Hepatocyte (in vitro differentiated cells): Measurements from ENCODE around the gene NKAPL.

Experiments
- EZH2 ChIP-seq: fragments of 200-600 bp; sonication (generic); IDR thresholded peaks from 2 replicates; pipeline ENCODE4 v1.6.1; 2016; ENCODE audit warnings: antibody characterized with exemption, mild to moderate bottlenecking, borderline replicate concordance
- TF ChIP-seq, protein P1 (sequence below): fragments of 200-600 bp; sonication (generic); IDR thresholded peaks from 2 replicates; pipeline ENCODE4 v1.5.1; 2016; ENCODE audit warnings: antibody characterized with exemption, mild to moderate bottlenecking; ENCODE audit not compliant: poor library complexity

DNA sequence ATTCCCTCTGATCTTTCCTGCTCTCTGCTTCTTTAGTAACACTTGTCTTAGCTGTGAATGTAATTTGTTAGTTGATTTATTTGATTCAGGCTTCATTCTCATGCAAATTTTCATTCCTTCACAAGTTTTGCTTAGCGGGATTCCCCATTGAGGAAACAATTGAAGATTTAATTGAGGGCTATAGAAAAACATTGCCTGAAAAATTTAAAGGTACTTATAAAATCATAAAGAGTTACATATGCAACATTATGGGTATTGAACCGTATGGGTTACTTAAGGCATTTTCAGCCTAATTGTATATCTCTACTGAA lies 45.9 kb upstream of the NKAPL start:
- TF ChIP-seq EZH2 = no peak
- TF ChIP-seq, protein P1, sequence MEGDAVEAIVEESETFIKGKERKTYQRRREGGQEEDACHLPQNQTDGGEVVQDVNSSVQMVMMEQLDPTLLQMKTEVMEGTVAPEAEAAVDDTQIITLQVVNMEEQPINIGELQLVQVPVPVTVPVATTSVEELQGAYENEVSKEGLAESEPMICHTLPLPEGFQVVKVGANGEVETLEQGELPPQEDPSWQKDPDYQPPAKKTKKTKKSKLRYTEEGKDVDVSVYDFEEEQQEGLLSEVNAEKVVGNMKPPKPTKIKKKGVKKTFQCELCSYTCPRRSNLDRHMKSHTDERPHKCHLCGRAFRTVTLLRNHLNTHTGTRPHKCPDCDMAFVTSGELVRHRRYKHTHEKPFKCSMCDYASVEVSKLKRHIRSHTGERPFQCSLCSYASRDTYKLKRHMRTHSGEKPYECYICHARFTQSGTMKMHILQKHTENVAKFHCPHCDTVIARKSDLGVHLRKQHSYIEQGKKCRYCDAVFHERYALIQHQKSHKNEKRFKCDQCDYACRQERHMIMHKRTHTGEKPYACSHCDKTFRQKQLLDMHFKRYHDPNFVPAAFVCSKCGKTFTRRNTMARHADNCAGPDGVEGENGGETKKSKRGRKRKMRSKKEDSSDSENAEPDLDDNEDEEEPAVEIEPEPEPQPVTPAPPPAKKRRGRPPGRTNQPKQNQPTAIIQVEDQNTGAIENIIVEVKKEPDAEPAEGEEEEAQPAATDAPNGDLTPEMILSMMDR = no peak
